Measurements from ENCODE around the gene BOD1L1.

The BOD1L1 gene

GRCh38 chr4:13555325-13555724 lies 72.2 kb downstream of the BOD1L1 start:
- DNase-seq, result no peak

DNA sequence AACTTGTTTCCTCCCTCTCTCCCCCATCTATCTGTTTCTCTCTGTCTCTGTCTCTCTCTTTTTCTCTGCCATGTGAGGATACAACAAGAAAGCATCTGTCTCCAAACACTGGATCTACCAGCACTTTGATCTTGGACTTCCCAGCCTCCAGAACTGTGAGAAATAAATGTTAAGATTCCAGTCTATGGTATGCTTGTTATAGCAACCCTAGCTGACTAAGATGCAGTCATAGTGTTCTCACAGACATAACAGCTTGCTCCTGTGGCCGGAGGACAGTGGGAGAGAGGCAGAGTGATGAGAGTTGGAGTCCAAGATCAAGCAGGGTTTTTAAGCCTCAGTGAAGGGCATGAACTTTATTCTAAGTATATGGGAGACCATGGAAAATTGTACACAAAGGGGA lies 74.4 kb downstream of the BOD1L1 start:
- no peak for DNase-seq

GRCh38 chr4:13548984-13549546 lies 78.5 kb downstream of the BOD1L1 start:
- DNase-seq, result peak; percentile 70

DNA sequence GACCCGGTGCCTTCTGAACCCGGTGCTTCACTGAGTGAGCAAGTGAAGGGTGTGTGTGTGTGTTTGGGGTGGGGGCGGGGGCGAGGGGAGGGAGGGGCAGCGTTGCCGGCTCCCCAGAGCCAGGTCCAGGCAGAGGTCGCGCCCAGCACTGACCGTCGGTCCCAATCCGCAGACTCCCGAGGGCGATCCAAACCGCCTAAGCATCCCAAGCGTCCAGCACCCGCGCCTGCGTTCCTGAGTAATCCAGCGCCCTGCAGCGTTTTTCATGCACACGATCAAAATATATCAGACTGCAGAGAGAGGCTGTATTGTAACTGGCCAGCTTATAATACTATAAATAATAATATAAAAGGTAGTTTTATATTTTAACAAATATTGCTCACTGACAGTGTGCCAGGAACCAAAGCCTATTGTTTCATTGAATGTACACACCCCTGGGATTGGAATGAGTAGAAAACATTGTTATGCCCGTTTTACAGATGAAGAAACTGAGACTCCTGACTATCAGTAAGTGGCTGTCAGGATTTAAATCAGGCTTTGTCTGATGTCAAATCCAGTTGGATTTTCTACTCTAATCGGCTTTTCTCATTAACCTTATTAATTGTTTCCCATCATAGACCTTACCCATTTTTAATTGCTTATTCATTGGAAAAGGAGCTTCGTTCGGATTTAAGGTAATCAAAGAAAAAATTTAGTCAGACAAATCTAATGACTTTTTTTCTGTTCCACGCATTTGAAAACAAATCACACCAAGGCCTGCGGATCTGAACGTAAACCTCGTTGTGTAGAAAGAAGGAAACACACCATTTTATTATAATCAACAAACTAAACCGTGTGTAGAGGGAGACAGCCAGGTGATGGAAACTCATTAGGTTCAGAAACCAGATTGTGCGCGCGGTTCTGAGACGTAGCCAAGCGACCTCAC lies 79.2 kb downstream of the BOD1L1 start:
- no peak for DNase-seq

- DNase-seq, result peak; percentile 6
Observed at GRCh38 chr4:13547485-13548041, 80.0 kb downstream of the BOD1L1 start.

DNA sequence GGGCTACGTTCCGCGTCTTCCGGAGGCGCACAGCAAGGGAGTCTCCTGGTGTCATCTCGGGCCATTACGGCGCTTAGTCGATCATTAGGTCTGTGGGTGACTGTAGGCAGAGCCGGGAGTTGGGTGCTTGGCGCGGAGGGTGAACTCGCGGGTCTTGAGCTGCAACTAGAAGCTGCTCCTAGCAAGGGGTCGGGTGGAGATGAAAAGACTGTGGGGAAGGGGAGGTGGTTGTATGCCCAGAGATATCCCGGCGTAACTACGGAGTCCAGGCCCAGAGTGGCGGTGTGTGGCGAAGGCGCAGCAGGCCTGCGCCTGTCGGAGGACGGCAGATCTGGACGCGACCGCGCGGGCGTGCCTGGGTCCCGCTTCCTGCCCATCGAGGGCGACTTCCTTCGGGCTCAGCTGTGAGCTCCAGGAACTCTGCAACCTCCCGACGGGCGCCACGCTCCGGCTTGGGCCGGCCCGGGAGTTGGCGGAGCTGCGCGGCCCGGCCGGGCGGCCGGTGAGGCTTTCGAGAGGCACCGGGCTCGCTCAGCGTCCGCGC lies 80.5 kb downstream of the BOD1L1 start:
- DNase-seq, result no peak

DNA sequence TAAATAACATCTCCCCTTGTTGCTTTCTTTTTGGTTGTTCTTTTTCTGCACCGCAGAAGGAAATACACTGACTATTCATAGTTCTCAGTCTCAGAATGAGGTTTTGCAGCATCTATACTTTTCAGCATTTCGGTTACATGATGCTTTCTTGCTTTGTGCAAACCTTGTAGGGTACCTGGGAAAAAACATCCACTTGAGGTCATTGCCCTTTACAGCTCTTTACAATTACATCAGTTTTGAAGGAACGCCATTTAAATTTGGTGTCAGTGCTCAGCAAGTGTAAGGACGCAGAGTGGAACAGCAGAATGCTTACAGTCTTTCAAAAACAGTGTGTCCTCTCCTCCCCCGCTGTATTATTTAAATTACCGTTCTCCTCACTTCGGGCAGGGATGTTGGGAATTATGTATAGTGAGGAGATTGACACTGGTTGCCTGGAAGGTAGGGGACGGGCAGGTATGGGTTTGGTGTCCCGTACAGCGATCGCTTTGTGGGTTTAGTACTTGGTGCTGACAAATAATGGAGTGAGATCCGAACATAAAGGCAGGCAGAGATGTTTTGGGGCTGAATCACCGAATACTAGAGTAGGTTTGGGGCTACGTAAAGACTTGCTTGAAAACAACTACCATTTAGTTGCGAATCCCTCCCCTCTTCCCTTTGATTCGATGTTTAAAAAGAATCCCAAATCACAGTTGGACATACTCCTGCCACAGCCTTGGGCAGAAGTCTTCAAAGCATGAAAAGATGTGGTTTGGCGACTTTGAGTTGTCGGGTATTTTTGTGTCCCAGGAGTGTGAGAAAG lies 81.2 kb downstream of the BOD1L1 start:
- no peak for DNase-seq

GRCh38 chr4:13545394-13545808 lies 82.1 kb downstream of the BOD1L1 start:
- no peak for DNase-seq

- no peak for DNase-seq
Observed at GRCh38 chr4:13544606-13545393, 82.7 kb downstream of the BOD1L1 start.

GRCh38 chr4:13543839-13544605 lies 83.5 kb downstream of the BOD1L1 start, which contains the start of gene NKX3-2:
TSS of gene NKX3-2 (minus strand) at chr4:13544508. CDS start at chr4:13544414, 94 bp downstream.
- no peak for DNase-seq

- DNase-seq, result no peak
Observed at GRCh38 chr4:13543032-13543838, 84.3 kb downstream of the BOD1L1 start.

DNA sequence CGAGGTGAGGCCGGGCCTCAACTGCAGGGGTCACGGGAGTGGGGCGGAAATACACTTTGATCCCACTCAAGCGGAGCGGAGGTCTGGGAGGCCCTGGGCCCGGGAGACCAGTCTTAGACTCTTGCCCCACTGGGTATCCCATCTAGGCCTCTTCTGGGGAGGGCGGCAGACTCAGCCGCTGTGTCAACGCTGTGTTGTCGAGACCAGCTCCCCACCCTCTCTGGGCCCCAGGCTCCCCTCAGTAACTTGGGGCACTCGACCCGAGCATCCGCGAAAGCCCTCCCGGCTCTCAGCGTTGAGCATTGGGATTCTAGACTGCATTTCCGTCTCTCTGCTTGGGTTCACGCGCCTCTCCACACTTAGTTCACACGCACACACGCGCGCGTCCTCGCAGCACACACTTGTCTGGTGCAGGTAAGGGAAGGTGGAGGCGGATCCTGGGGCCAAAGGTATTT lies 84.9 kb downstream of the BOD1L1 start:
- DNase-seq, result no peak

DNA sequence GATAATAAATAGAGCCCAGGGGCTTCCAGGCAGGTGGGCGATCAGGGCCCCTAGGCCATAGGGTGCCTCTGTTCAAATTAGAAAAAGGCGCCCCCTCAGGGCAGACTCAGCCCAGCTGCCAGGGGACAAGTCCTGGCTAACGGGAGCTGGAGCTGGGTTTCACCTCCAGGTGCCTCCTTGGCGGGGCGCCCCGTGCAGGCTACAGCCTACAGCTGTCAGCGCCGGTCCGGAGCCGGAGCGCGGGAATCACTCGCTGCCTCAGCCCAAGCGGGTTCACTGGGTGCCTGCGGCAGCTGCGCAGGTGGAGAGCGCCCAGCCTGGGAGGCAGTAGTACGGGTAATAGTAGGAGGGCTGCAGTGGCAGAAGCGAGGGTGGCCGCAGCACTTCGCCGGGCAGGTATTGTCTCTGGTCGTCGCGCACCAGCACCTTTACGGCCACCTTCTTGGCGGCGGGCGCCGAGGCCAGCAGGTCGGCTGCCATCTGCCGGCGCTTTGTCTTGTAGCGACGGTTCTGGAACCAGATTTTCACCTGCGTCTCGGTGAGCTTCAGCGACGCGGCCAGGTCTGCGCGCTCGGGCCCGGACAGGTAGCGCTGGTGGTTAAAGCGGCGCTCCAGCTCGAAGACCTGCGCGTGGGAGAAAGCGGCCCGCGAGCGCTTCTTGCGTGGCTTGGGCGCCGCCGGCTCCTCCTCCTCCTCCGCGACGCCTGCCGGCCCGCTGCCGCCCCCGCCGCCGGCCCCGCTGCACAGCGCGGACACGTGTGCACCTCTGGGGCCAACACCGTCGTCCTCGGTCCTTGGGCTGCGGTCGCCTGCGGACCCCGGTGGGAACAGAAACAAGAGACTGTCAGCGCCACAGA lies 85.6 kb downstream of the BOD1L1 start:
- peak; percentile 1 for DNase-seq

DNA sequence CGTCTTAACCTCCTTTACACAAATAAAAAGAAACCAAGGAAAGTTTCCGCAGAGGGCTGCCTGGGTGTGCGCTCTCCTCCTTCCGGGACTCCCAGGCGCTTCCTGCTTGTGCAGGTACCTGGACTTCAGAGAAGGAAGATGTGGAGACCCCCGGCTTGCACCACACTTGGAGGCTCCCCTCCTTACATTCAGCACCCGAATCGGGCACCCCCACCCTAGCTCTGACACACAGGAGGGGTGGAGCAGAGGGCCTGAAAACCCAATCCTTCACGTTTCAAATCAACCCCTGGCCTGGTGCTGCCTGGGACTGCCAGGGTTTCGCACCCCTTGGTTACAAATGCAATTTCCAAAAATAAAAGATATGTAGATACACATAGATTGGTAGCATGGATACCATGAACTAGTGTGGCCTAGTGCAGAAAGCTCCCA lies 86.3 kb downstream of the BOD1L1 start:
- no peak for DNase-seq

GRCh38 chr4:13540446-13541175 lies 86.9 kb downstream of the BOD1L1 start:
- no peak for DNase-seq

GRCh38 chr4:13539619-13540445 lies 87.7 kb downstream of the BOD1L1 start:
- no peak for DNase-seq

- no peak for DNase-seq
Observed at GRCh38 chr4:13539047-13539618, 88.4 kb downstream of the BOD1L1 start.

All from effector CD8-positive, alpha-beta T cell (primary cell).